Spleen (tissue), 7 donors: ENCODE measurements around the gene EPHB2.

Experiments used
- CTCF ChIP-seq, 11 experiments: fragments of 200-600 bp in 7 of 11; fragments of 450-650 bp in 4 of 11; sonication (generic) in 4 of 11; IDR thresholded peaks in 8 of 11; conservative IDR thresholded peaks in 3 of 11; 1 replicate in 7 of 11; 2 replicates in 4 of 11; pipeline versions ENCODE4 v1.4.0 to v1.8.0; 2016 to 2021; ENCODE audit warnings: antibody characterized with exemption in 11 of 11, inconsistent platforms in 4 of 11, mild to moderate bottlenecking in 1 of 11
- POLR2A ChIP-seq, 3 donors: fragments of 450-650 bp; IDR thresholded peaks; one replicate each; pipeline ENCODE4 v1.5.1; 2017; ENCODE audit warnings: antibody characterized with exemption in 3 of 3, mild to moderate bottlenecking in 1 of 3
- POLR2AphosphoS5 ChIP-seq, 3 donors: sonication (generic); formaldehyde crosslinking; IDR thresholded peaks; one replicate each; pipeline ENCODE4 v1.5.1; 2017; ENCODE audit warnings: antibody characterized with exemption in 3 of 3
- donor health status: DM: no; HTN: no; CAD: no; lungs with moderate emphysema.
- donor health status: DM: no; HTN: no; CAD: no.
- donor health status: DM: no; HTN: no; CAD: no.

- TF ChIP-seq POLR2A (IDR thresholded peaks at IDR 0.05) (no peak), CTCF (IDR thresholded peaks at IDR 0.05 in 8 of 11, conservative IDR thresholded peaks at IDR 0.05 in 3 of 11) (no peak), POLR2AphosphoS5 (IDR thresholded peaks at IDR 0.05) (no peak)
Measured at GRCh38 chr1:22908880-22909426, 198.3 kb downstream of the EPHB2 start.
